ENCODE results near the gene SRPK2.
"Not testable (repeated sequence)": the region's sequence is repeated elsewhere in the genome, so short reads cannot be mapped to it uniquely, and the experiment has no call there.

SRPK2 gene

DNA sequence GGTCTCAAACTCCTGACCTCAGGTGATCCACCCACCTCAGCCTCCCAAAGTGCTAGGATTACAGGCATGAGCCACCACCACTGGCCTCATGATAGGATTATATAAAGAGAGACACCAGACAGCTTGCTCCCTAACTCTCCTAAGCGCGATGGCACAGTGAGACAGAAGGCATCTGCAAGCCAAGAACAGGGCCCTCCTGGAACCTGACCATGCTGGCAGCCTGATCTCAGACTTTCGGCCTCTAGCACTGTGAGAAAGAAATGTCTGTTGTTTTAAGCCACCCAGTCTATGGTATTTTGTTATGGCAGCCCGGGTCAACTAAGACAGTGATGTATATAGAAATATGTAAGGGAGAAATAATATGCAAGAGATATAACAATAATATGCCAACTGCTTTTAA lies 51.2 kb downstream of the SRPK2 start:
- DNase-seq, result no peak

DNA sequence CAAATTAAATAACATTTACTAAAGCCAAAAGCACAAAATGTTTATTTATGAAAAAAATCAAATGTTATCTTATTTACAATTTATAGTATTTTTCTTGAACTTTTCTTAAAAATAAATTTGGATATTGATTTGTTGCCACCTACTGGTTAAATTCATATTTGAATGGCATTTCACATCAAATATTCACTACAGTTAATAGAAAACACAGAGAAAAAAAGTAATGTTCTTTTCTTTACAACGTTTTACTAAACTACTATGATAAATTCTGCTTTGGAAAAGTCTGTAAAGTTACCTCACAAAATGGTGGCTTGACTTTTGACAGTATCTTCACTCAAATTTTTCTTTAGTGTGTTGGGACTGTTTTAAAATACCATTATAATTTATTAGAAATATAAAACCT lies 52.7 kb downstream of the SRPK2 start:
- no peak for DNase-seq

DNA sequence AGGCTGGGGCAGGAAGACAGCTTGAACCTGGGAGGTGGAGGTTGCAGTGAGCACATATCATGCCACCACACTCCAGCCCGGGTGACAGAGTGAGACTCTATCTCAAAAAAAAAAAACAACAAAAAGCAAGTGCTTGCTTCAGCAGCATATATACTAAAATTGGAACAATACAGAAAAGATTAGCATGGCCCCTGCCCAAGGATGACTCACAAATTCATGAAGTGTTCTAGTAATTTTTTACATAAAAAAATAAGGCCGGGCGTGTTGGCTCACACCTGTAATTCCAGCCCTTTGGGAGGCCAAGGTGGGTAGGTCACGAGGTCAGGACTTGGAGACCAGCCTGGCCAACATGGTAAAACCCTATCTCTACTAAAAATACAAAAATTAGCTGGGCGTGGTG lies 56.1 kb downstream of the SRPK2 start:
- not testable (repeated sequence) for DNase-seq

- no peak for DNase-seq
Observed at GRCh38 chr7:105330526-105330925, 58.2 kb downstream of the SRPK2 start.

GRCh38 chr7:105327201-105327600 lies 61.5 kb downstream of the SRPK2 start:
- no peak for DNase-seq

GRCh38 chr7:105325216-105325904 lies 63.4 kb downstream of the SRPK2 start:
- DNase-seq, result no peak

DNA sequence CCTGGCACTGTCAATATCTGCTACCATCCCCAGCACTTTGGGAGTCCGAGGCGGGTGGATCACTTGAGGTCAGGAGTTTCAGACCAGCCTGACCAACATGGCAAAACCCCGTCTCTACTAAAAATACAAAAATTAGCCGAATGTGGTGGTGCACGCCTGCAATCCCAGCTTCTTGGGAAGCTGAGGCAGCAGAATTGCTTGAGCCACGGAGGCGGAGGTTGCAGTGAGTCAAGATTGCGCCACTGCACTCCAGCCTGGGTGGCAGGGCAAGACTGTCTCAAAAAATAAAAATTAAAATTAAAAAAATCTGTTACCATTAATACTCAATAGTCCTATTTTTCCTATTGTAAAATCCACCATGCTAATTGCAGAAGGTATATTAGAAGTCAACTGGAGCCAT lies 64.1 kb downstream of the SRPK2 start:
- DNase-seq, result not testable (repeated sequence)

GRCh38 chr7:105323366-105323765 lies 65.4 kb downstream of the SRPK2 start:
- no peak for DNase-seq

DNA sequence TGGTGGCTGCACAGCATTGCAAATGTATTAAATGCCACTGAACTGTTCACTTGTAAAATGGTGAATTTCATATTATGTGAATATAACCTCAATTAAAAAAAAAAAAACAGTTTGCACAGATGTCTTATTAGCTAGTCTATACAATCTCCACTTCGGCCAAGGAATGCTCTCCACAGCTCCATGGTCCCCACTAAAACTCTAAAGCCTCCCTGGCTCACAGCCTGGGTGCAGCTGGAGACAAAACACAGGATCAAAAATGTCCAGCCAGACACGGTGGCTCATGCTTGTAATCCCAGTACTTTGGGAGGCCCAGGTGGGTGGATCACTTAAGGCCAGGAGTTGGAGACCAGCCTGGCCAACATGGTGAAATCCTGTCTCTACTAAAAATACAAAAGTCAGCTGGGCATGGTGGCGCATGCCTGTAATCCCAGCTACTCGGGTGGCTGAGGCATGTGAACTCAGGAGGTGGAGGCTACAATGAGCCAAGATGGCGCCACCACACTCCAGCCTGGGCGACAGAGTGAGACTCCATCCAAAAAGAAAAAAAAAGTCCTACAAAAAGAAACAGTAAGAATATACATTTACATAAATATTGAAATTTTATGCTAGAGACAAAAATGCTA lies 66.0 kb downstream of the SRPK2 start:
- no peak for DNase-seq

GRCh38 chr7:105321754-105322455 lies 66.8 kb downstream of the SRPK2 start:
- no peak for DNase-seq

GRCh38 chr7:105320896-105321295 lies 67.8 kb downstream of the SRPK2 start:
- DNase-seq, result no peak

DNA sequence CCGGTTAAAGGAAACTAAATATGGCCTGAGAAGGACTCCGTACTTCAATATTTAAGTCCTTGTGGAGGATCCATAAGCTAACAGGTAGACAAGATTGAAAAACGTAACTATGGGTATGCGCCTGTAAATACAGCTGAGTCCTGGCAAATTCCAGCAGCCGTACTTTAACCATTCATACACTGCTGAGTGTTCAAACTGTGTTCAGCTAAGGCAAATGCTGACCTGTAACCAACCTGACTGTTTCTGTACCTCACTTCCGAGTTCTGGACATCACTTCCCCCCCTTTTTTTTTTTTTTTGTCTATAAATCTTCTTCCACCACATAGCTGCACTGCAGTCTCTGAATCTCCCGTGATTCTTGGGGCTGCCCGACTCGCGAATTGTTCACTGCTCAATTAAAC lies 69.1 kb downstream of the SRPK2 start:
- DNase-seq, result no peak

DNA sequence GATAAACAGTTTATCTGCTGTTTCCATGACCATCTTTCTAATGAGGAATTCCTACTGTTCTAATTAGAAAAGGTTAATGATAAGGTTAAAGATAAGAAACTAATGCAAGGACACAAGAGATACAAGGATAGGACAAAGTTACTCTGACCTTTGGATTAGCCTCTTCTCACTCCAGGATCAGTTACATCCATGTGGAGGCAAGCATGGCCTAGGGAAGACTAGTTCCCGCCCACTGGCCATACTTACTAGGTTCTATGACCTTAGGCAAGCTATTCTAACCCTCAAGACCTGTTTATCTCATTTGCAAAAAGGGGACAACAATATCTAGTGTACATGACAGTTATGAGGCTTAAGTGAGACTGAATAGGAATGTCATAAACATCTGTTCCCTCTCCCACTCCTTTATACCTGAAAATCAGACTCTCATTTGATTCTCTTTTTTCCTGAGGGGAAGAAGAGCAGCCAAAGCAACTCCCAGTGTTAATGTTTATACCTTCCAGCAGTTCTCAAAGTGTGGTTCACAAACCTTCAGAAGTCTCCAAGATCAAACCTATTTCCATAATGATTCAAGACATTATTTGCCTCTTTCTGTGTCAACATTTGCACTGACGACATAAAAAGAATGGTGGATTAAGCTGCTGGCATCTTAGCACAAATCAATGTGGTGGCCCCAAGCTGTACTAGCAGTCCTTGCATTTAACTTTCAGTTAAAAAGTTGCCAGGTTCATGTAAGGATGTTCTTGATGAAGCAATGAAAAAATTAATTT lies 72.0 kb downstream of the SRPK2 start:
- DNase-seq, result no peak

DNA sequence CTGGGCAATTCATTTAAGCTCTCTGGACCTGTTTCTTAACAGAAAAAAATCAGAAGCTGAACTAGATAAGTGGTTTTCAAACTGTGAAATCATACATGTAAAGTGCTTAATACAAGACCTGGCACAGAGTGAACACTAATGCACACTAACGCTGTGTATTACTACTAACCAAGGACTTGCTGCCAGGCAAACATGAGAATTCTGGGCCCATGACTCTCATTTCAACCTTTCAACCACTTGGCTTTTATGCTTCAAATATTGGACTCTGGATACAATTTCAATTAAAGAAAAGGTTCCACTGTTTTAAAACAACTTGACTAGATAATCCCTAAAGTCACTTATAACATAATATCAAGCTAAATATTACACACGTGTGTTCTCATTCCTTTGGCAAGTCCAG lies 73.4 kb downstream of the SRPK2 start:
- no peak for DNase-seq

DNA sequence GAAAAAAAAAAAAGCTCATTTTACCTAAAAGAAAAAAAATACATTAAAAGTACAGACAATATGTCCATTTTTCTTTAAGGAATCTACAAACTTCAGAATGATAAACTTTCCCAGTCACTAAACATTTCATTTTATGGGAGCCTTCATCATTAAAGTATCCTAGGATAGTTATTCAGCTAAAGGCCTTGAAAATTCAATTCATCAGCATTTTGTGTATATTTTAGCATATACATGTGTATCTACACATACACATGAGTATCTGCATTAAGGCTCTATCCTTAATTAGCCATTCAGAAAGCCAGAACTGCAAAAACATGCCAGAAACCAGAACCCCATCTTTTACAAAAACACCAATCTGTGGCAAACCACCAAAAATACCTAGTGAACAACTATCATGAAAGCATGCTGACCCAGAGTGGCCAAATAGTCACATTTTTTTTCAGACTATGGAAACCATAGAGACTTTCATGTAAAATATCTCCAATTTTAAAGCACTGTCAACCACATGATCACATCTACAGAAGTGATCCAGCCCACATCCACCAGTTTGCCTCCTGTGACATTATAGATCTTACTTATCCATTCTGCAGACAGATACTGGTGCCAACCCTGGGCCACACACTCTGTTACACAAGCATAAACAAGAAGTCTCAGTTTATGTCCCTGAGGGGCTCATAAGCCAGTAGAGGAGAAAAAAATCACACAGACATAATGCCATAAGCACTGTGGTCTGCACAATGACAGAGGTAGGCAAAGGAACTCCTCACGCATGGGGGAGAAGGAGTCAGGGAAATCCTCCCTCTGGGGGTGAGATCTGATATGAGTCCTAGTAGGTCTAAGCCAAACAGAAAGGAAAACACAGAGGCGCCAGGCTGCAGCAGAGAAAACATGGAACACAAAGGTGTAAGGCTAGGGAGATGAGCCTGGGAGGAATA lies 79.2 kb downstream of the SRPK2 start:
- DNase-seq, result no peak

DNA sequence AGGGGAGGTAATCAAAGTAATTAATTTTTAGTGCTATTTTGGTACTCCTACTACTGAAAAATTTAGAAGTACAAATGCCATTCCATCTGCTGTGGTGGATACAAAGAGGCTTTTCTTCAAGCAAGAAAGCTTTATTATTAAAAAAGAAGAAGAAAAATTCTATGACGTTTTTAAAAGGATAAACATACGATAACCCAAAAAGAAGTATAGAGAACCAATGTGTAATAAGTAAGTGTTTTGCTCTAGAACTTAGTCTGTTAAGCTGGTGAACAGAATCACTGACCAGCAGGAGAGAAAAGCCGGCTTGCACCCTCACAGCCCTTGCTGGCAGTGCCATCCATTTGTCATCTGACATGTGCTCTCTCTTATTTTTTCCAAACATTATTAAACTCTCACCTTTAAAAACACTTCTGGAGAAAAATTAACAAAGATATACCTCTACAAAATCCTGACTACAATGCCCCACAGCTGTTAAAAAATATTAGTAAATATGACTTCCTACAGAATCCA lies 81.5 kb downstream of the SRPK2 start:
- DNase-seq, result no peak

DNA sequence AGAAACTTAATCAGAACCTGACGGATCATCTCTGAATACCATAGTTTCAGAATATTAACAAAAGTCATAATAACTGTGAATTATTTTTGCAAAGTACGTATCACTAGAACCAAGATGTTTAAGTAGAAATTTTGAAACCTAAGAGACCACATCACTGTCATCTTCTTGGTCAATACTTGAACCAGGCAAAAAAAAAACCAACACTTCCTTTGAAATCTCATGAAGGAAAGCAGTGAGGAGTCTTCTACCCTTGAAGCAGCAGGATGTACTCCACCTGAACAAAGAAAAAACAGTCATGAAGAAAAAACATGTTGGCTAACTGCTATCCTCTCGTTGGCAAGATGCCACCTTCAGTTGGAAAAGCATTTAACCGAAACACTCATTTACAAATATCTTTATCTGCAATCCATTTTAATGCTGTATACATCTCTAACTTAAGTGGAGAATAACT lies 82.4 kb downstream of the SRPK2 start:
- DNase-seq, result no peak

GRCh38 chr7:105305633-105306032 lies 83.1 kb downstream of the SRPK2 start:
- no peak for DNase-seq

DNA sequence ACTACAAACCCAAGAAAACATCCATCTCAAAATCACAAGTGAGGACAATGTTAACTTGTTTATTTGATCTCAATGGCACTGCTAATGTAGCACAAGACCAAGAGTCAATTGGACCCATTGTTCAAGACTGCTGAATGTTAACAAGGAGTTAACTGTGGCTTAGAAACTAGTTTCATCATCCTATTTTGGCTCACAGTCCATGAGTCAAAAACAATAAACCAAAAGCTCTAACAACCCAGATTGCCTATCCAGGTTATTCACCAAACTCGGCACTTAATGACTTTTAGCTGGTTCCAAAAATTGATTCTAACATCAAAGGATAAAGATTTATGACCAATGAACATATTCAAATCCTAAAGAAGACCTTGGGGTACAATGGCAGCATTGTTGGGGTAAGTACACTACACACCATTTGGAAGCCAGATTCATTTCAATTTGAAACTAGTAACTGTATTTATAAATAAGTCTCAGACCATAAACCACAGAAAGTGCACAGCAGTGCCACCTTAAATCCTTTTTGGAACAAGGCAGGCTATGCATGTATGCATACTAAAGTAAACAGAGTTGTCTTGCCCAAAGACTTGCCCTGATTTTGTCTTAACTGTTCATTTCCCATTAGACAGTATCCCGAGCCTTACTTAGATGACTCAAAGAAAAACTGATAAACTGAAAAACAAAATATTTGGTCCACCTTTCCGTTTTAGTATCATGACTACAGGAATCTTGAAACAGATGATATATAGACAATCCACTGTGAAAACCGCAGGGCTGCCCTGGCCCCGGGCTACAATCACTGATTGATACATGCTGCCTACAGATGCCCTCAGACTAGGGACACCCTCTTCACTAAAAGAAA lies 84.5 kb downstream of the SRPK2 start:
- peak; percentile 41 for DNase-seq

- DNase-seq, result not testable (repeated sequence)
Observed at GRCh38 chr7:105300587-105300986, 88.1 kb downstream of the SRPK2 start.

GRCh38 chr7:105298439-105298894 lies 90.3 kb downstream of the SRPK2 start:
- DNase-seq, result no peak

Data from fibroblast of skin of right quadriceps (primary cell).